IPS-NIHi7 (cell line): Measurements from ENCODE around the gene GIT2.
"Not testable (repeated sequence)": the region's sequence is repeated elsewhere in the genome, so short reads cannot be mapped to it uniquely, and the experiment has no call there.

ENCODE experiments used
- DNase-seq: peaks from one replicate; pipeline ENCODE4 v3.0.0; 2012; ENCODE audit warnings: mixed read lengths; ENCODE audit errors: extremely low spot score

Gene GIT2, protein sequence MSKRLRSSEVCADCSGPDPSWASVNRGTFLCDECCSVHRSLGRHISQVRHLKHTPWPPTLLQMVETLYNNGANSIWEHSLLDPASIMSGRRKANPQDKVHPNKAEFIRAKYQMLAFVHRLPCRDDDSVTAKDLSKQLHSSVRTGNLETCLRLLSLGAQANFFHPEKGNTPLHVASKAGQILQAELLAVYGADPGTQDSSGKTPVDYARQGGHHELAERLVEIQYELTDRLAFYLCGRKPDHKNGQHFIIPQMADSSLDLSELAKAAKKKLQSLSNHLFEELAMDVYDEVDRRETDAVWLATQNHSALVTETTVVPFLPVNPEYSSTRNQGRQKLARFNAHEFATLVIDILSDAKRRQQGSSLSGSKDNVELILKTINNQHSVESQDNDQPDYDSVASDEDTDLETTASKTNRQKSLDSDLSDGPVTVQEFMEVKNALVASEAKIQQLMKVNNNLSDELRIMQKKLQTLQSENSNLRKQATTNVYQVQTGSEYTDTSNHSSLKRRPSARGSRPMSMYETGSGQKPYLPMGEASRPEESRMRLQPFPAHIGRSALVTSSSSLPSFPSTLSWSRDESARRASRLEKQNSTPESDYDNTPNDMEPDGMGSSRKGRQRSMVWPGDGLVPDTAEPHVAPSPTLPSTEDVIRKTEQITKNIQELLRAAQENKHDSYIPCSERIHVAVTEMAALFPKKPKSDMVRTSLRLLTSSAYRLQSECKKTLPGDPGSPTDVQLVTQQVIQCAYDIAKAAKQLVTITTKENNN

DNA sequence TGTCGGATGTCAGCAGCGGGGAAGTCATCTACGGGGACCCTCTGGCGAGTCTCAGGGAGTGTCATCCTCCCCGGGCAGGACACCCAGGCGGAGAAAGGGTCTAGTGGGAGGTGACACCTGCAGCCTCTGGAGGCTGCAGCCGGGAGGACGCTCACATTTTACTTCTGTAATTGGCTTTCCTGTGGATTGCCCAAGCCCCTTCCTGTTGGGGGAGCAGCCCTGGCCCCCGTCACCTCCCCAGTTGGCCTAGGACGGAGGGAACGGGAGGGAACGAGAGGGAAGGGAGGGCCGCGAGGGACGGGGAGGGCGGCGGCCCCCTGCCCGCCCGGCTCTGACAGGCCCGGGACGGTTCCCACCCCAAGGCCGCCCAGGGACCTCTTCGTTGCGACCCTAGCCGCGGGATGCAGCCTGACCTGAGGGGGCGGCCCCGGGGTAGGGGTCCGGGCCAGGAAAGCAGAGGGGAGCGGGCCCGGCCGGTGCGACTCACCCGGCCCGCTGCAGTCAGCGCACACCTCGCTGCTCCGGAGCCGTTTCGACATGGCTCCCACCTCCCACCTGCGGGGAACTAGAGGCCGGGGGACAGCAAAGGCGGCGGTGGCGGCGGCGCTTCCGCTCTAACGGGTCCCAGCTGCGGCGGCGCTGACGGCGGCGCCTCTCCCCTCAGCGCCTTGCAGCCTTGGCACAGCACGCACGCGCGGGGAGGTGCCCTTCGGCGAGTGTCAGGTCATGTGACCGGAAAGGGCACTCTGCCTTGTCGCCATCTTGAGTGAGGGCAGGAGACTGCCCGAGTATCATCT is at the start of gene GIT2:
Gene GIT2 (minus strand): TSS at position 683 of the 797 bp plus-strand sequence. CDS start 144 bp downstream, at position 539.
- peak; percentile 95 for DNase-seq

- DNase-seq: no peak
Measured at GRCh38 chr12:110042264-110042663, 46.1 kb upstream of the GIT2 start.

GRCh38 chr12:110039085-110039807 is 43.1 kb upstream of the GIT2 start:
- DNase-seq: peak; percentile 25

- DNase-seq: no peak
Measured at GRCh38 chr12:110038741-110039084, 42.5 kb upstream of the GIT2 start.

DNA sequence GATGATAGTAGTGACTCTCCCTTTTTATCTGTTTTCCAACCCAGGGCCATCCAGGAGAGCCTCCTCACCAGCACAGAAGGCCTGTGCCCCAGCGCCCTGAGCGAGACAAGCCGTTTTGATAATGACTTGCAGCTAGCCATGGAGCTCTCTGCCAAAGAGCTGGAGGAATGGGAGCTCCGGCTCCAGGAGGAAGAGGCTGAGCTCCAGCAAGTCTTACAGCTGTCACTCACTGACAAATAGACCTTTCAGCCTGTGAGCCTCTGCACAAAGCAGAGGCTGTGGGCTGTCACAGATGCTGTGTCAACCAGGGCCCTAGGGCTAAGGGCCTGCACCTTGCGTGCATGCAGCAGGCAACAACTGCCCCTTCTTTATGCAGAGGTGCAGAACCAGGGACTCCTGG is 41.1 kb upstream of the GIT2 start:
- no peak for DNase-seq

GRCh38 chr12:110035534-110036104 is 39.5 kb upstream of the GIT2 start:
- DNase-seq: no peak

DNA sequence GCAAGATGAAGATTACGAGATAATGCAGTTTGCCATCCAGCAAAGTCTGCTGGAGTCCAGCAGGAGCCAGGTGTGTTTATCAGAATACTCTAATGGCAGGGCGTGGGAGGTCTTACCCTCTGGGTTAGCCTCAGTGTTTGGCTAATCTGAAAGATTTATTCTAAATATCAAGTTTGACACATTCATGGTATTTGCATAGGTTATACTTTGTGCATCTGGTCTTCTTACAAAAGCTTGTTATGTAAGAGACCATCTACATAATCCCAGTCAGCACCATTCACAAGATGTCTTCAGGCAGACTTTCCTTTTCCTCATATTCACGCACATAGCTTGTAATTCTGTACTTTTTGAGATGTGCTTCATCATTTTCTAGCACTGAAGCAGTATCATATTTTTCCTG is 37.7 kb upstream of the GIT2 start:
- DNase-seq: no peak

DNA sequence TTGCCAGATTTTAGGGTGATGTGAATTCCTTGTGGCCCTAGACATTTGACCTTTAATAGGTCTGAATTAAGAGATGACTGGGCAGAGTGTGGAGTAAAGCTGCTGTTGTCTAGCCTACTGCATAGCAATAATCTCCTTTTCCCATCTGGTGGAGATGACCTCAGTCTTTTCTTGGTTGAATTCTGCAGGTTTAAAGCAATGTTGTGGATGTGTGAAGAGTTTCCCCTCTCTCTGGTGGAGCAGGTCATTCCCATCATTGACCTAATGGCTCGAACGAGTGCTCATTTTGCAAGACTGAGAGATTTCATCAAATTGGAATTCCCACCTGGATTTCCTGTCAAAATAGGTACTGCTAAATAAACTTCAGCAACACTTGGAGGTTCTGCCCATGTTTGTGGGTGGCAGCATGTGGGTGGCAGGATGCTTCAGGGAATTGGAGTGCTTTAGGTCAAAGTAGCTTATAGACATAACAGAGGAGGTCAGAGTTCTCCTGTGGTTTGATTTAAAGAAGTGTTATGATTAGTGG is 33.2 kb upstream of the GIT2 start:
- DNase-seq: no peak

- DNase-seq: no peak
Measured at GRCh38 chr12:110028323-110028722, 32.2 kb upstream of the GIT2 start.

- DNase-seq: no peak
Measured at GRCh38 chr12:110024051-110024450, 27.9 kb upstream of the GIT2 start.

- DNase-seq: no peak
Measured at GRCh38 chr12:110023059-110023980, 27.2 kb upstream of the GIT2 start.

DNA sequence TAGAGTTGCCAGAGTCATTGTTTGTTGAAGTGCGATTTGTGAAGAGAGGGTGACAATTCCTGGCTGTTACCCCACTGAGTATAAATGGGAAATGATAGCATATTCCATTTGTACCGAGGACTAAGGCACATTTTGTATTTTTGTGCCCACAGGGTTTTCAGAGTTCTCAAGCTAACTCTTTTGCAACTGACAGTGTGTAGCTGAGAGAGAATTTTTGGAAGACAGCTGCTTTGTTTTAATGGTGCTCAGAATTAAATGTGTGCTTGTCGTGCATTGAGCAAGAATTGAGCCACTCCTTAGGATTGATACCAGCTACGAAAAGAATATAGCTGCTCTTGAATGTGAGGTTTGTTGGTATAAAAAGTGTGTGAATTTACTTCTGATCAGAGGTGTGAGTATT is 24.8 kb upstream of the GIT2 start:
- DNase-seq: no peak

DNA sequence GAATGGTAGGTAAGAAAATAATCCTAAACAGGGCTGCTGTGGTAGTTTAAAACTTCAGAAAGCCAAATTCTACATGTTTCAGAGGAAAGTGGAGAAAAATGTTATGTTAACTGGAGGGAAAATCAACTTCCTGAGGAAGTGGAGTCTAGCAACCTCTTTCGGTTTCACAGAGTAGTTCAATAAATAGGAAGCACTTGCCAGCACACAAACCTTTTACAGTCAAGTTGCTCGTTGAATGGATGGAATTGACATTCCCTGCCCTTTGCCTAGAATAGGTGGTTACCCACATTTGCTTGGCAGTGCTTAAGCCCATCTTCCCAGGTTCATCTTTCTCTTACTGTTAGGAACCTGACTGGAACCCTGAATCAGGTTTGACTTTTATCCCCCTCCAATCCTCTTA is 19.0 kb upstream of the GIT2 start:
- DNase-seq: no peak

- DNase-seq: no peak
Measured at GRCh38 chr12:110012659-110013058, 16.5 kb upstream of the GIT2 start.

DNA sequence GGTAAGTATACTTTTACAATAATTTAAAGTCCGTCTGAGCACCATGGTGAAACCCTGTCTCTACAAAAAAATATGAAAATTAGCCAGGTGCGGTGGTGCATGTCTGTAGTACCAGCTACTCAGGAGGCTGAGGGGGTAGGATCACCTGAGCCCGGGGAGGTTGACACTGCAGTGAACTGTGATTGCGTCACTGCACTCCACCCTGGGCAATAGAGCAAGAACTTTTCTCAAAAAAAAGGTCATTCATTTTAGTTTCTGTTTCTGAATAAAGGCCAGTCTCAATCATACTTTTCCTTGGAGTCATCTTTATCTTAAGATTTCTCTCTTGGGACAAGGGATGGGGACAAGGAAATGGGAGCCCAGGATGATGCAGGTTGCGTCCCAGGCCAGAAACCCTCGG is 16.0 kb upstream of the GIT2 start:
- no peak for DNase-seq

- no peak for DNase-seq
Measured at GRCh38 chr12:110010853-110011723, 14.9 kb upstream of the GIT2 start.

- DNase-seq: not testable (repeated sequence)
Measured at GRCh38 chr12:110008681-110009398, 12.7 kb upstream of the GIT2 start.

- no peak for DNase-seq
Measured at GRCh38 chr12:110007881-110008280, 11.7 kb upstream of the GIT2 start.
